ENCODE results near the gene SLC29A3. TPM values are rescaled to one million over a fixed set of nuclear protein-coding genes. Genes with fewer than 3 reads are reported as not detected.

Gene SLC29A3
- polyA plus RNA-seq, 3 donors: 7.7 to 9.2 (median 8.7) TPM

DNA sequence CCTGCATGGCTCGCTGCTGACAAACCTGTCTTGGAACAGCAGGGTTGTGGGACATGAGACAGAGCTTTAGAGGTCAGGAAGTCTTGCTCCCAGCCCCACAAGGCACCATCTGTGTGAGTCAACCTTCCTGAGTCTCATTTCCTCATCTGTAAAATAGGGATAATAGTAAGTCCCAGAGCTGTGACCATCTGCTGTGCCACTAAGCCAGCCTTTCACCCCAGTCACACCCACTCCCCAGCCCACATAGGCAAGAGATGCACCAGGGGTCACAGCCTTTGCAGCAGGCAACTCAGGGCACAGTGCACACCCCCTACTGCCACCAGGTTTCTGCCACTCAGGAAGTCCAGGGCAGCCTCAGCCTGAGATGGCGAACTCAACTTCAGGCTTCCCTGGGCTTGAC lies 48.2 kb downstream of the SLC29A3 start:
- no peak for DNase-seq

DNA sequence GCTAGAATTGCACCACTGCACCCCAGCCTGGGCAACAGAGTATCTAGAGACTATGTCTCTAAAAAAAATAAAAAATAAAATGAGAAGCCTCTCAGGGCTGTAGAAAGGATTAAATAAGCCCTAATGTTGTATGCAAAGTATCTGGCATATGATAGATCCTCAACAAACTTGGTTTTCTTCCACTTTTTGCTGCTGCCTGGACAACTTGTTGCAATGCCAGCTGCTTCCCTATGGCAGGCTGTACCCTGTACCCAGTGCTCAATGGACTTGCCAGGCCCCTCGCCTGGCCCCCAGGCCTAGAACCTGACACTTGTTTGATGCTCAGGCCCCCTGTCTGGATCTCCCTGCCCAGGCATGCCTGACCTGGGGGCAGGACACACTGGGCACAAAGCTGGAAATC lies 49.1 kb downstream of the SLC29A3 start:
- DNase-seq: no peak

DNA sequence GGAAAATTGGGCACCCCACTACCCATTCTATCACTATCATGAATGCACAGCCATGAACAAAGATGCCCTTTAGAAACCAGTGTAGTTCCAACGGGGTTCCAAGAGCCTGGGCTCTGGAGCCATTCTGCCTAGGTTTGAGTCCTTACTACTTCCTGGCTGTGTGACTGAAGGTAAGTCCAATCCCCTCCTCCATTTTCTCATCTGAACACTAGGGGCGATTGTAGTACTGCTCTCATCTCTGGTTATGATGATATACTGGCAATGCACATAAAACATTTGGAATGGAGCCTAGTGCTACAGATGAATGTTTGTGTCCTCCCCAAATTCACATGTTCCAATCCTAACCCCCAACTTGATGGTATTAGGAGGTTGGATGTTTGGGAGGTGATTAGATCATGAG lies 49.6 kb downstream of the SLC29A3 start:
- DNase-seq: no peak

GRCh38 chr10:71369602-71370001 lies 50.5 kb downstream of the SLC29A3 start:
- no peak for DNase-seq

DNA sequence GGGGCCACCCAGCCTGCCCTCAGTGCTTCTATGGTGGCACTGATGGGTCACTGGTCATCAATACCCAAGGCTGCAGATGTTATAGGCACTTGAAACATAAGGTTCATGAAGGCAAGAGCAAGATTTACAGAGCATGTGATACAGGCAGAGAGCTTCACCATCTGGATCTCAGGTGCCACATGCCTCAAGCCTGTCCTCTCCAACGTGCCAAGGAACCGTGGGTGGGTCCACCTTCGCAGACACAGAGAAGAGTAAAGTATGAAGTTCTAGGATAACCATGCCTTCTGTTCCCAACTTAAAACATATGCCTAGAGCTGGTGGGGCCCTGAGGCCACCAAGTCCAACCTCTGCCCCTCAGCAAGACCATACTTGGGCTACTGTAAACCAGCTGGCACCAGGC lies 51.0 kb downstream of the SLC29A3 start:
- DNase-seq: no peak

DNA sequence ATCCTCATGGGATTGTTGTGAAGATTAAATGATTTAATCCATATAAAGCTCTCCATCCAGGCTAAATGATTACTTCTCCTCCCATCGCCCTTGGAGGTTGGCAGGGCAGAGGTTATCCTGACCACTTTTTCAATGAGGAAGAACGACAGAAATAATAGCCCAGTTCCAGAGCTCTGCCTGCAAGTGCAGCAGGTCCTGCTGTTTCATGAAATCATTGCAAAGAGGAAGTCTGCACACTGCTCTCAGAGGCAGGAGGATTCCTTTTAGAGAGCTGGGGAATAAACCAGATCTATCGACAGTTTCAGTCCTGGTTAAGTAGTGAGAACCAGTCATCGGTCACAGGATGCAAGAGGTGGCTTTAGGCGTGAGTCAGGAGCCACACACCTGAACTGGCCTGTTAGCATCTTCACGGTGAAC lies 52.7 kb downstream of the SLC29A3 start:
- DNase-seq: no peak

DNA sequence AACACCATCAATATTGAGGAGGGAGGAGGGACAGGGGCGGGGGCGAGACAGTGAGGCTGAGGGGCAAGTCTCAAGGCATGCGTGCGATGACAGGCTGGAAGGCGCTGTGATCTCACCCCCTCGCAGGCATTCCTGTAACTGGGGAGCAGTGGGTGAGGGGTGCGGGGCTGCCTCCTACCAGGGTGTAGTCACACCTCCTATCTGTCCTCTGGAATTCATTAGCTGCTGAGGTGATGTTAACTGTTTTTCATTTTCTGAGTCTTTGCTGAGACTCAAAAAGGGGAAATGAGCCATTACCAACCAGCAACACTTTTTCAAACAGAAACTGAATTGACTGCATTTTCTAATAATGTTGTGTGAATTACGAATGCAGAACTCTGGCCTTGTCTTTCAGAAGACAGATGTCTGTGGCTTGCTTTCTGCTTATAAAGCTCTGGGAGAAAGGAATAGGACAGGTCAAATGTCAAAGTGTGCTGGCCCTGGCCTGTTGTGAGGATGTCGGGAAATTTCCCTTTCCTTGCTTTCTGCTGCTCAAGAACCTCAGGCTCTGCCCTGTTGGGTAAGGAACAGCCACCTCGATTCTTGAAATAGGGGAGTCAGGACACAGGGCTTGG lies 53.9 kb downstream of the SLC29A3 start:
- DNase-seq: no peak

GRCh38 chr10:71374481-71375233 lies 55.6 kb downstream of the SLC29A3 start:
- no peak for DNase-seq

GRCh38 chr10:71375952-71376351 lies 56.9 kb downstream of the SLC29A3 start:
- DNase-seq: no peak

DNA sequence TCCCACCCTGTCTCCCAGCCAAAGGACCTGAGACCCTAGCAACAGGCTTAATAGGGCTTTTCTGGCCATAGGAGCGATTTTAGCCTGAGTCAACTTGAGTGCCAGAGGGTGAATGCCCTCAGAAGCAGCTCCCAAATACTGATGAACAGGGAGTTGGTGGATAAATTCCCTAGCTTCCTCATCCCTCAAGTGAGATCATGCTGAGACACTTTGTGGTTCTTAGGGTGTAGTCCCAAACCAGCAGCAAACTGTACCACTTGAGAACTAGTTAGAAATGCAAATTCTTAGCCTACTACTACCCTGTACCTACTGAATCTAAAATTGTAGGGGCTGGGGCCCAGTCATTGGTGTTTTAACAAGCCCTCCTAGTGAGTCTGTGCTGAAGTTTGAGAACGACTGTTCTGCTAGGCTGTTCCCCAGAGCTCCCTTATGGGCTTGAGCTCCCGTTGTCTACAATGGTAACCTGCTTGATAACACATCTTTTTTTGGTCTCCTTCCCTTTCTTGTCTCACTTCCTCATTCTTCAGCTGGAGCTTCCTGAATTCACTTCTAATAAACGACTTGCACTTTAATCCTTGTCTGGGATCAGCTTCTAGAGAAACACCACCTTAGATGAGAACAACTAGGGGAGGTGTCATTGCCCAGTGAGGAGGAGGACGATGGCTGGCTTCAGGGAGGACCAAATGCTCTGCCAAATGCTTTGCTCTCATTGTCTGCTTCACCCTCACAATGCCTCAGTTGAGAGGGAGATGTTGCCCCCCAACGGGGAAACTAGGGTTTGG lies 59.5 kb downstream of the SLC29A3 start:
- no peak for DNase-seq

DNA sequence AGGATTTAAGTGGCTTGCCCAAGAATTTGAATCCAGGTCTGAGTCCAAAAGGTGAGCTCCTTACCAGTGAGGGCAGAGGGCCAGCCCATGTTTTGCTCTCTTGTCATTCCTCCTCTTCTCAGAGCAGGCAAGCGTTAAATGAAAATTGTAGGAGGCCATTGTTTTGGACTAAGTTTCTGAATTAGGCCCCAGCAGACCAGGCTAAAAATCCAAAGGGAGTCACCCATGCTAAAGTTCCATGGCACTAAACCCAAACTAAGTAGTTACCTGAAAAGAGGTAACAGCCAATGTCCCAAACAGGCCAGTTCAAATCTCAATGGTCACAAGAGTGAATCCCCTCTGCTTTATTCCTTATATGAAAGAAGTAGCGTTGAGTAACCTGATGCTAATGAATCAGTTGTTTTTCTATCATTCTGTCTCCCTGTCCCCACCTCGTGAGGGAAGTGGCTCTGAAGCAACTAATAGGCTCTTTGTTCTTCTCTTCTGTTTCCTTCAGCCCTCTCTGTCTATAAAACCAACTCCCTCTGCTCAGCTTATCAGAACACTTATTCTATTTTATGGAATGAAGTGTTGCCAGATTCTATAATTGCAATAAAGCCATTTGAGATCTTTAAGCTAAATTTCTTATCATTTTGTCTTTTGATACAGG lies 60.2 kb downstream of the SLC29A3 start:
- no peak for DNase-seq

DNA sequence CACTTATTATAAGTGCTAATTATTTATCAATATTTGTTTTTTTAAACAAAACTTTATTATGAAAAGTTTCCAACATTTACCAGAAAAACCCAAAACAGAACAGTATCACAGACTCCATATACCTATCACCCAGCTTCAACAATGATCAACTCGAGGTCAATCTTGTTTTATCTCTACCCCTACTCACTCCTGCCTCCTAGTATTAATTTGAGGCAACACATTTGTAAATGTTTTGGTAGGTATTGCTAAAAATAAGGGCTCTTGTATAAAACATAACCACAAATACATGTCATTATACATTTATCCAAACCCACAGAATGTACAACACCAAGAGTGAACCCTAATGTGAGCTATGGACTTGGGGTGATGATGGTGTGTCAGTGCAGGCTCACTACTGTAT lies 61.8 kb downstream of the SLC29A3 start:
- DNase-seq: no peak

GRCh38 chr10:71381611-71382010 lies 62.6 kb downstream of the SLC29A3 start:
- no peak for DNase-seq

GRCh38 chr10:71382028-71382427 lies 63.0 kb downstream of the SLC29A3 start:
- DNase-seq: no peak

- no peak for DNase-seq
These were observed 63.7 kb downstream of the SLC29A3 start for GRCh38 chr10:71382757-71383156.

- DNase-seq: no peak
These were observed 65.1 kb downstream of the SLC29A3 start for GRCh38 chr10:71383972-71384687.

DNA sequence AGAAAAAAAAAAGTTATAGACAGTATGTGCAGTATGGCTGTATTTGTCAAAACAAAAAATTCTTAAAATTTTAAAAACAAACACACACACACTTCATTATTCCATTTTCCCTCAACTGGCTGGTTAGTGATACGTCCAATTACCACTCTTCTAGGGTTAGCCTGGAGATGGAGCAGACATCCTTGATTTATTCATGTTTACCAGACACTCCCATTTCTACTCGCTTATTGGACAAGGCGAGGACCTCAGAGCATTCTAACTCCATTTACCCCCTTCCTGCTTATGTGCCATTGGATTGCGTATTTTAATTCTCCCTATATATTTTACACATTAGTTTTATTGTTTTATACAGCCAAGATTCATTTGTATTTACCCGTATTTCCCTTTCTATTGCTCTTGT lies 69.1 kb downstream of the SLC29A3 start:
- DNase-seq: no peak

DNA sequence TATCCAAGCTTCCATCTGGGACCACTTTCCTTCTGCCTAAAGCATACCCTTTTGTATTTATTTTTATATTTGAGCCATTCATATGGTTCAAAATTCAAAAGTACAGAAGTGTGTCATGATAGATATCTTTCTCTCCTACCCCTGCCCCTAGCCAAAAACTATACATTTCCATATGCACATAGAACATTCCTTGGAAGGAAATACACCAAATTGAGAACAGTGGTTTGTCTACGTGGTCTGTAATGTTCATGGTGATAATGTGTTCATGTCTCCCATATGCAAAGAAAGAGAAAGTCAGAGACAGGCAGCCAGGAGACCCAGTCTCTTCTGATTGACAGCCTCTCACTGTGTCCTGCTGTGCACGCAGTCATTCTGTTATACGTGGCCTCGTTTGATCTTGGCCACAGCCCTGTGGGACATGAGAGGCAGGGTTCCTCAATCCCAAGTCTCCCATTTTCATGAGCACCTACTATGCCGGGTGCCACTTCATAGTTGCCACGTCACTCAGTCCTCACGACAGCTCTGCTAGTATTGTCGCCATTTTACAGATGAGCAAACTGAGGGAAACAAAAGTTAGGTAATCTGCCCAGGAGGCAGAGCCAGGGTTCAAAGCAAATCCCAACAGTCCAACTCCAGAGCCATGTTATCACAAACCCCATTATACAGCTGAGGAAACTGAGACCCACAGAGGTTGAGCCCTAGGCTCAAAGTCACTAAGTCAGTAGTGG lies 69.7 kb downstream of the SLC29A3 start:
- DNase-seq: no peak

DNA sequence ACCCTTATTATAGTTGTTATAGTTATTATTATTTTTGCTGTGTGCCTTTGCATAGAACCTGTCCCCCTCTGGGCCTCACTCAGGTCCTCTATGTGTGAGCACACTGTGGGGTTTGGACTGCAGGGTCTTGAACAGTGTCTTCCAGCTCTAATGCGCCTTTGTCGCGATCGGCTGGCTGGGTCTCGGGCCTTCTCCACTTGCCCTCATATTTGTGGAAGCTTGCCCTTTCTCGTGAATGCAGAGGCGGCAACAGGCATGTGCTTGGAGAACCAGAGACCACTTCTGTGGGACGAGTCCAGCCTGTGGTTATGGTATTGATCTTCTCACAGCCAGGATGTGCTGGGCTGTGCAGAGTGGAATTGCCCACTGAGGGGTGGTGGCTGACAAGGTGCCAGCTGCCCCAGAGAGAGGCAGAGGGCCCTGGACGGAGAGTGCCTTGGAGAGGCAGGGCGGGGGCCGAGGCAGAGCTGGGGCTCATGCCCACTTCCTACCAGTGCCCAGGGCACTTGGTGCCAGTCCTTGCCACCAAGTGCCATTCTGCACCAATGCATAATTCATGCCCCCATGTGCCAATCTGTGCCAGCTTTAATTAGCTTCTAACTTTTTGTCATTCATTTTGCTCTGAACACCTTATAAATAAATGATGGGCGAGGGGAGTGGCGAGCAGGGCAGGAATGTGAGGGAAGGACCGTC lies 70.9 kb downstream of the SLC29A3 start:
- no peak for DNase-seq

DNA sequence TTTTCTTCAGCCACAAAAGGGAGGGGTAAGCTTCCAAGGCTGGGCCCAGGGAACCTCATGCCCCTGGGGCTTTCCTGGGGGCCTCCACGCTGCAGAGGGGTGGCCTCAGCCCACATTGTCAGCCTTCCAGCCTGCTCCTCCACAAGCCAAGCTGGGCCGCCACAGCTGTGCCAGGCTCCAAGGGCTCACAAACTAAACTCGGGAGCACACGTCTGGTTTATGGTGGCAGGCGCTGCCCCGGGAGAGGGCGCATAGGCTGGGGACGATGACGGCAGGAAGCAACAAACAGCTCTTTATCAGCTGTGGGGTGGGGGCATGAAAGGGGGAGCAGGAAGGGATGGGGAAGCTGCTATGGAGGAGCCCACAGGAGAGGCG lies 71.4 kb downstream of the SLC29A3 start:
- DNase-seq: no peak

Data from renal pelvis (tissue), 4 donors.